Stimulated activated CD4-positive, alpha-beta T cell treated with anti-CD3 and anti-CD28 coated beads, Interleukin-4, amount 100 ng/mL, for 48 hours (primary cell): ENCODE measurements around the gene NAALADL2.

Experiments
- DNase-seq, 2 donors: peaks; one replicate each; pipeline ENCODE4 v3.0.0-alpha.2; 2020; ENCODE audit warnings: low read depth in 2 of 2

NAALADL2 gene

GRCh38 chr3:174960898-174961297 lies 101.8 kb downstream of the NAALADL2 start:
- no peak for DNase-seq

GRCh38 chr3:174973465-174973864 lies 114.3 kb downstream of the NAALADL2 start:
- DNase-seq, result no peak

- DNase-seq, result no peak
Observed at GRCh38 chr3:174986685-174987084, 127.6 kb downstream of the NAALADL2 start.

- no peak for DNase-seq
Observed at GRCh38 chr3:175001091-175001490, 142.0 kb downstream of the NAALADL2 start.

GRCh38 chr3:175002732-175003143 lies 143.6 kb downstream of the NAALADL2 start:
- DNase-seq, result no peak

GRCh38 chr3:175003590-175003989 lies 144.5 kb downstream of the NAALADL2 start:
- DNase-seq, result no peak

GRCh38 chr3:175005193-175005592 lies 146.1 kb downstream of the NAALADL2 start:
- no peak for DNase-seq

GRCh38 chr3:175005881-175006280 lies 146.7 kb downstream of the NAALADL2 start:
- no peak for DNase-seq

- no peak for DNase-seq
Observed at GRCh38 chr3:175007306-175007705, 148.2 kb downstream of the NAALADL2 start.

GRCh38 chr3:175009295-175009694 lies 150.2 kb downstream of the NAALADL2 start:
- DNase-seq, result no peak

GRCh38 chr3:175015056-175015635 lies 156.0 kb downstream of the NAALADL2 start:
- no peak for DNase-seq

GRCh38 chr3:175018946-175019727 lies 160.0 kb downstream of the NAALADL2 start:
- DNase-seq, result no peak

- DNase-seq, result no peak
Observed at GRCh38 chr3:175020101-175020500, 161.0 kb downstream of the NAALADL2 start.

GRCh38 chr3:175029828-175030227 lies 170.7 kb downstream of the NAALADL2 start:
- DNase-seq, result no peak

GRCh38 chr3:175039875-175040274 lies 180.7 kb downstream of the NAALADL2 start:
- DNase-seq, result no peak

- DNase-seq, result no peak
Observed at GRCh38 chr3:175041369-175041768, 182.2 kb downstream of the NAALADL2 start.

- no peak for DNase-seq
Observed at GRCh38 chr3:175046601-175047000, 187.5 kb downstream of the NAALADL2 start.

GRCh38 chr3:175047786-175048185 lies 188.7 kb downstream of the NAALADL2 start:
- no peak for DNase-seq

GRCh38 chr3:175057401-175057800 lies 198.3 kb downstream of the NAALADL2 start:
- no peak for DNase-seq

- DNase-seq, result no peak
Observed at GRCh38 chr3:175059788-175060187, 200.7 kb downstream of the NAALADL2 start.

GRCh38 chr3:175065497-175065896 lies 206.4 kb downstream of the NAALADL2 start:
- DNase-seq, result no peak

- no peak for DNase-seq
Observed at GRCh38 chr3:175066617-175067415, 207.7 kb downstream of the NAALADL2 start.

- DNase-seq, result no peak
Observed at GRCh38 chr3:175068587-175068986, 209.5 kb downstream of the NAALADL2 start.
